HG03565 (cell line): ENCODE data around the gene SLC2A6.

Experiments used
- ATAC-seq: cut with Tn5 transposase; IDR thresholded peaks from one replicate; pipeline ENCODE4 v1.9.1; 2021; ENCODE audit warnings: mild to moderate bottlenecking, moderate library complexity; ENCODE audit not compliant: unreplicated experiment

Gene SLC2A6

DNA sequence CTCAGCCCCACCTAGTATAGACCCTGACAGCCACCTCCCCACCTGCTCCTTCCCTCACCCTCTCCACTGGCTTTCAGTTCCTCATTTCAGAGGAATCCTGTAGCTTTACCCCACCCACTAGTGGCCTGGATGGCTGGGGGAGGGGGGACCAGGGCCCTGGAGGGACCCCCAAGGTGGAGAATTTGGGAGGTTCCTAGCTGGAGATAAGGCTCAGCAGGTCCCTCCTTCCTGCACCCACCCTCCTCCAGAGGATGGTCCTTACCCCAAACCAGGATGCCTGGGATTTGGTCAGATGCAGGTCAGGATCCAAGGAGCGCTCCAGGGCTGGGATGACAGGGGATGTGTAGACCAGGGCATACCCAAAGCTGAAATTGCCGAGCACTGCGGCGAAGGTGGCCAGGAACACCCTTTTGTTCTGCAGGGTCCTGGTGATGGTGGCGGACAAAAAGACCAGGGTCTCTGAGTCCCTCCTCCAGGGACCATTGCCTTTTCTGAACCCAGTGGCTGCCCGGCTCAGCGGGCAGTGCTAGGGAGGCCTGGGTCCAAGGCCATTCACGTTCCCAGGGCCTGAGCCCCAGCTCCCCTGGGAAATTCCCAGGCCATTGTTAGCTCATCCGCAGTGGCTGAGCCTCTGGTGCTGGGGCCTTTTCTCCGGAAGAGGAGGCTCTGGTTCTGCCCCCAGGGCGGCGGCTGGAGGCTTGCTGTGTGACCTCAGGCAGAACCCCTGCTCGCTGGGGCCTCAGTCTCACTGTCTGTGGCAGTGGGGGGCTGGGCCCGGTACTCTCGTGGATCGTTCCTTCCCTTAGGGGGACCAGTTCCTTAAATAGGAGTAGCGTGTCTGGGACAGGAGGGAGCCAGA is 678 bp downstream of the SLC2A6 start:
- ATAC-seq: peak; percentile 8

DNA sequence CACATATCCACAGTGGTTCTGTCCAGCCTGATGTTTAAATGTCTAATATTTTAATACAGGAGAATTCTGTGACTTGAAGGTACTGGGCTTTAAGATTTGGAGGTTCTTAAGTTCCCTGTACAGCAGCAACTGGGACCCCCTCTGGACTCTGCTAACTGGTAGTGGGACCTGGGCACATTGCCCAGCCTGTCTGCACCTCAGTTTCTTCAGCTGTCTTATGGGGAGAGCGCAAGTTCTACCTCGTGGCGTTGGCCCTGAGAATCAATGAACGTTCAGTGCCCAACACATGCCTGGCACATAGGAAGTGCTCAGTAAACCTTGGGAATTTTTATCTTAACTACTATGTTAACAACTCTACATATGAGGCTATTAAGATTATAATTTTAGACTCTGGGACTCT is 1.4 kb downstream of the SLC2A6 start:
- no peak for ATAC-seq

DNA sequence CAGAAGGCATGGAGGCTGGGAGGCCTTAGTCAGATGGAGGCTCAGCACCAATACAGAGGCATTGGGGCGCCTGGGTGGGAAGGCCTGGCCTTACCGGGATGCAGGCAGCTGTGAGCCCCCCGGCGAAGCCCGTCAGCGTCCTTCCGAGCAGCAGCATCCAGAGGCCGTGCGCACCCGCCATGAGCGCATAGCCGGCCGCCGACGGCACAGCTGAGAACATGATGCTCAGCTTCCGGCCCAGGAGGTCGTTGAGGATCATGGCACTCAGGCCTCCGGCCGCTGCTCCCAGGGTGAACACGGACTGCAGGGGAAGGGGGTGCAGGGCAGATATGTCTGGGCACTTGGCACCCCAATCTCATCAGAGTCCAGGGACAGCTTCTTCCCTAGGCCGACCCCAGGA is 2.0 kb downstream of the SLC2A6 start:
- ATAC-seq: no peak

DNA sequence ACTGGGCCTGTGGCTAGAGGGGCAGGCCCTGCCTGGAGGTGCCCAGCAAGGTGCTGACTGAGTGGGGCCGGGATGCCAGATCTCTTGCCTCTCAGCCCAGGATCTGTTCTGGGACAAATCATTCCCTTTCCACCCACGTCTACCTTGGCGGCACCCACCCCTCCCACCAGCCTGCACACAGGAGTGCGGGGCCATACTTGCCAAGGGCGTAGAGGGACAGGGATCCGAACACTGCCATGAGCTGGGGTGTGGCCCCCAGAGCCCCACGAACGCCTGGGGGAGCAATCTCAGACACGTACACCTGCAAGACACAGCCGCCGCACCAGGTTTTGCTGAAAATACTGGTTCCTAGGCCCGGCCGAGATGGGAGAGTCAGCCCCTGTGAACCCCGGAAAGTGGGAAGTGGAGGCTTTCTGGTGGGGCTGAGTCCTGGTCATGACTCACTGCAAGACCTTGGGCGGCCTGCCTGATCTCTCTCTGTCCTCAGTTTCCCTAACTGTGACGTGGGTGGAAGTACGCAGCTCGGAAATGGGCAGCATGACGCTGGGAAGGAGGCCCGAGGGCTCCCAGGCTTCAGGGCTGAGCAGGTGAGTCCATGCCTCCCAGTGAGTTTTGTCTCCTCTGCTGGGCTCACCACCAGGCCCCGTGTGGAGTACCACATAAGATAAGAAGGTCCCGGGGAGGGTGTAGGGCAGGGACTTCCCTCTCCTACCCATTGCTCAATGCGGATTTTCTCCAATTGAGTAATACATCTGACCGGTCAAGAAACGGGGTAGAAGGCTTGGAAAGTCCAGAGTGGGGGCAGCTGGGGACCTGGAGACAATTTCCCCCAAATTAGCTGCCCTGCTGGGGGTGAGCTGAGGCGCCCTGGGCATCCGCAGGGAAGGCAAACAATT is 2.6 kb downstream of the SLC2A6 start:
- ATAC-seq: no peak

DNA sequence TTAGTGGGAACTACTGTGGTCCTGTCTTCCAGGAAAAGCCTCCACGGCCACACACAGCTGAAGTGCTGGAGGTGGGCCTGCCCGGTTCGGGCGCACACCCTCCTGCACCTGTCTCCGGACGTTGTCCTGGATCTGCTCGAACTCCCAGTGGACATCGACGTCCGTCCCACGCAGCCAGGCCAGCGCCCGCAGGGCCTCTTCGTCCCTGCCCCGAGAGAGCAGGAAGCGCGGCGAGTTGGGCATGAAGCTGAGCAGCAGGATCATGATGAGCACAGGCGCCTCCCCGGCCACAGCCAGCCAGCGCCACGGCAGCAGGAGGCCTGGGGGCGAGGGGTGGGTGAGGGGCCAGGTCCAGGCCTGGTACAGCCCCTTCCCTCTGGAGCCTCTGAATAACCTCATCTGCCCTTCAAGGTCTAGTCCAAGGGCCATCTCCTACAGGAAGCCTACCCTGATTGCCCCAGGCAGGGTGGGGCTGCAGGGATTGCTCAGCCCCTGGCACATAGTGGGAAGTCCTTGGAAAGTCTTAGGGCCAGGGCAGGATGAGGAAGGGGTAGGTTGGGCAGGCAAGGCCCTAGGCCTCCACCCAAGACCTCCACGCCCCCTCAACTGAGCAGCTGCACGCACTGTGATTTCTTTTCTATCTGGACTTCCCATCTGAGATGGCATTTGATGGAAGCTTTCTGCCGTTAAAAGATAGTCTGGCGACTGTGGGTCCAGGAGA is 3.4 kb downstream of the SLC2A6 start:
- ATAC-seq: no peak

DNA sequence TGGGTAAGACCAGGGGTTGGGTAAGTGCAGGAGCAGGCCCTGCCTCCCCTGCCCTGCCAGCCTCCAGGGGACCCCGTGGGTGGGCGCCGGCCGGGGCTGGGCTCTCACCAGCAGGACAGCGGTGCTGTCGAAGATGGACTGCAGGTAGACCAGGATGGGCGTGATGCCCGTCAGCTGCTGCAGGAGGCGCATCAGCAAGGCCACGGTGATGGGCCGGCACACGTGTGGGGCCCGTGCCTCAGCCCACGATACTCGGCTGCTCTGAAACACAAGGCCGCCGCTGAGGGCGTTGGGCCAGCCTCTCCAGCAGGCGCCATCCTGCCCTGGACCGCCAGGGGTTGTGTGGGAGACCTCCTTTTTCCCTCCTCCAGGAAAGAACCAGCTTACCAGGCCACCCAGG is 4.0 kb downstream of the SLC2A6 start:
- ATAC-seq: no peak

DNA sequence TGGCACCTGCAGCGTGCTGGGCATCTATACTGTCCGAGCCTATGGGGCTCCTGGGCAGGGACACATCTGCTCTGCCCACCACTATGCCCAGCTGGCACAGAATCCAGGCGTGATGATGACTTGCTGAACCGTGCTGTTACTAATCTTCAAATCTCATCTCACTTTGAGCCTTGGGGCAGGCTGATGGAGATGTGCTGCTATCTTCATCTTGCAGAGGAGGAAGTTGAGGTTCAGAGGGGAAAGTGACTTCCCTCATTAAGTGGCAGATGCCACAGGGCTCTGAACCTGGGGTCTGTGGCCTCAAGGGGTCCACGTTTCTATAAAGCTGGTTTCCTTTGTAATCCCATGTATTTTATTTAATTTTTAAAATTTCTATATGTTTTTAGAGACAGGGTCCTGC is 4.7 kb downstream of the SLC2A6 start:
- no peak for ATAC-seq

DNA sequence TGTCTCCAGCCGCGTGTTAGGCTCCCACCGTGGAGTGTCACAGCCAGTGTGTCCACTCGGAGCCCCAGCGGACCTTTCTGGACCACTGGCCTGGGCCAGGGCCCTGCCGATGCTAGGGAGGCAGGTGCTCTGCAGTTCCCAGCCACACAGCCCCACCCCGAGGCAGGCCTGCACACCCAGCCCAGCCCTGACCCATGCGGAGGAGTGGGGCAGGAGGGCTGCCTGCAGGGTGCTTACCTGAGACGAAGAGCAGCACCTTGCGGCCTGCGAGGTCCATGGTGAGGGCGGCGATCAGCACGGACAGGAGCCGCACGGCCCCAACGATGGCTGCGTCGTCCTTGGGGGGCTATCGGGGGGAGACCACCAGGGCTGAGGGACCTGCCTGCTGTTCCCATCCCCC is 5.2 kb downstream of the SLC2A6 start:
- ATAC-seq: no peak

DNA sequence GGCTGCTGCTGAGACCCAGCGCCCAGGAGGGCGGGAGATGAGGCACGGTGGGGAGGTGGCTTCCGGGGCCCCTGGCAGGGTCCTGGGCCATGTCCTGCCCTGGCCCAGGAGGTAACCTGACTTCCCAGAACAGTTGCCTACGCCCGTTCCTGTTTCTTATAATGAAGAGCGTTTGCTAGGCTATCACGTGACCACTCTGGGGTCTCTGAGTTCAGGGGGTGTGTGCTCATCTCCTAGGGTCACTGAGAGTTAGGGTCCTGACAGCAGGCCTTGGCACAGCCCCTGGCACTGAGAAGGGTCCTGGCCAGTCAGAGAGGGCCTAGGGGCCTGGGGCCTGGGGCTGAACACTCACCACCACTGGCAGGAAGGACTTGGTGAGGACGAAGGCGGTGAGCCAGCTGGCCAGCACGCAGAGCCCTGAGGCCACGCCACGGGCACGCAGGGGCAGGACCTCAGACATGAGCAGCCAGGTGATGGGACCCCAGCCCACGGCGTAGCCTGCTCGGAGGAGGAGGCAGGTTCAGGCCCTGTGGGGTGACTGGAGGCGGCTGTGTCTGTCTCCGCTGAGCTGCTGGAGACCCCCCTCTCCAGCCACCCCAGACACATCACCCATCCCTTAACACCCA is 6.0 kb downstream of the SLC2A6 start:
- no peak for ATAC-seq

DNA sequence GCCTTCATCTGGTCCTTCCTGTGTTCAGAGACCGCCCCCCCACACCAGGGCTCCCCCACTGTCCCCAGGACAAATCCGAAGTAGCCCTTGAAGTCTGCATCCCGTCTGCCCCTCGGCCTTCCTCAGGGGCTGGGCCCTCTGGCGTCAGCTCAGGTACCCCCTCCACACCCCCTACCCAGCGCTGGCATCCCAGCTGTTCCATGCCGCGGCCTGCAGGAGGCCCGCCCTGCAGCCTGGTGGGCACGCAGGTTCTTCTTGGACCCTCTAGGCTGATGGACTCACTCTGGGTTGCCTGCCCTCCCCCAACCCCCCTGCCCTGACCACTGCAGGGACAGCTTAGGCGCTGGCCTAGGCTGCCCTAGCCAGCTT is 6.6 kb downstream of the SLC2A6 start:
- ATAC-seq: no peak

DNA sequence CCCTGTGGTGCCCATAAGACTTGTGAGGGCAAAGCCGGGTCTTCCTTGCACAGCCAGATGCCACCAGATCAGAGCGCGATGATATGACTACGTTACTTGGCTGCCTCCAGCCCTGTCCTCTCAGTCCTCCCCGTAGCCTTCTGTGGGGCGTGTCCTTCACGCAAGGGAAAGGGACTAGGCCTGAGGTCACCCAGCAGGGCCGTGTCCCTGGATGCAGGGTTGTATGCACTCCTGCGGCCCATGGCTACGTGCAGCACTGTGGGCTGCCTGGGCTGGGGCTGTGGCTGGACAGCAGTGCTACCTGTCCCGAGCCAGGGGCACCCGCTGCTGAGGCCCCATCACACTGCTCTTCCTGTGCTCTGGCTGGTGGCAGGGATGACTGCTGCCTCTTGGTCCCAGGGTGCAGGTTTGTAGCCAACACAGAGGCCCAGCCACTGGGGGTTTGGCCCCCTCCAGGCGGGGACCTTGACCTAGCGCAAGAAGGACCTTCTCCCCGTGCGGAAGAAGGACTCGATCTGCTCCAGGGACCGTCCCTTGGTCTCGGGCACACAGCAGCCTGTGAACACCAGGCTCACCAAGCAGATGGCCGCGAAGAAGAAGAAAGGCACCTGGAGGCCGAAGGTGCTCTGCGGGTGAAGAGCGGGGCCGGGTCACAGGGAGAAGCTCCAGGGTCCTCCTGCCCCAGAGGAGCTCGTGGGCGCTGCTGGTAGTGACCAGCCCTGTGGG is 7.2 kb downstream of the SLC2A6 start:
- ATAC-seq: no peak

DNA sequence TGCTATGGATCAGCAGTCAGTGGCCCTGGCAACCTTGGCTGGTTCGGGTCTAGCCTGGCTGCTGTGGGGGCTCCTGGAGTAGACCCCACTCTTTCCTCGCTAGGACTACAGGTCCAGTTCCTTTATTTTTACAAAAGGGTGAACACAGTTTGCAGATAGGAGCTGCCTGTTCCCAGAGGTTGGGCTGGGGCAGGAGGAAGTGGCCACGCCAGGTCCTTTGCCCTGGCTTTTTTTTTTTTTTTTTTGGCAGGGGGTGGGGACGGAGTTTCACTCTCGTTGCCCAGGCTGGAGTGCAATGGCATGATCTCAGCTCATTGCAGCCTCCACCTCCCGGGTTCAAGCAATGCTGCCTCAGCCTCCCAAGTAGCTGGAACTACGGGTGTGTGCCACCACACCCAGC is 7.9 kb downstream of the SLC2A6 start:
- ATAC-seq: no peak

DNA sequence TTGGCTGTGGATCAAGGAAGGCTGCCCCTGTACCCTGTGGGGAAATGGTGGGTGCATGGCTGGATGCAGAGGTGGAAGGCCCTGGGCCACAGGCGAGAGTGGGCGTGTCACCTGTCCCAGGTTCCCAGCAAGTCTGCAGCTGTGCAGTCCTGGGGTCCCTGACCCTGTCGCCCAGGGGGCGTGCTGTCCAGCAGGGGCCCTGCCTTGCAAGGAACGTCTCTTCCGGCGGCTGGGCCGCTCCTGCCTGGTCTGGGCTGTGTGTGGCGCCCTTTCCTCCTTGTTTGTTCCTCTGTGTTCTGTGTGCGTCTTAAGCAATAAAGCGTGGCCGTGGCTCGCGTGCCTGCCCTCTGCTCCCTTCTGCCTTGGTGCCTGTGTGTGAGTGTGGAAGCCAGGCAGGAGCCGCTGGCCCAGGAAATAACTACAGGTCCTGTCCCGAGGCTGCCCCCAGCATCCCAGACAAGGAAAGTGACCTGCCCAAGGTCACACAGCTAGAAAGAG is 8.4 kb downstream of the SLC2A6 start:
- ATAC-seq: no peak

DNA sequence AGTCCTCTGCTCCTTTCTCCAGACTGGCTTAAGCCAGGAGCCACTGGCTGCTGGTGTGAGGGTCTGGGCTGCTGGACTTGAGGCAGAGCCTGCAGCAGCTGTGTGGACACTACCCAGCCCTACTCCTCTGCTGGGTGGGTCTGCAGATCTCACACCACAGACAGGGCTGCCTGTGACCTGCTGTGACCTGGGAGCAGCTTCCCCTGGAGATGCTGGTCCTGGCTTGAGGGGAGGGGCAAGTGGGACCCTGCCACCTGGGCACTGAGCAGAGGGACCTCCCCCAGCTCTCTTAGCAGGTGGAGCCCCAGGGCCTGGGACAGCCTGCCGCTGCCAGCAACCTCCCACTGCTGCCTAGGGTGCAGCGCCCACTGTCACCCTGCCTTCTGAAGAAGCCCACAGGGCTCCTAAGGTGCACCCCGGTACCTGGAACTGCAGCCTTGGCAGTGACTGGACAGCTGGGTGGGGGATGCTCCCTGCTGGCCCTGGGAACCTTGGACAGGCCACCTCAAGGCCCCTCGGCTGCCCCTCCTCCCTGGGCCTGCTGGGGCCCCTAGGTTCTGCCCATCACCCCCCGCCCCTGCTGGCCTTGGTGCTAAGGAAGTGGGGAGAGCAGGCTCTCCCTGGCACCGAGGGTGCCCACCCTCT is 10.0 kb downstream of the SLC2A6 start:
- ATAC-seq: no peak

DNA sequence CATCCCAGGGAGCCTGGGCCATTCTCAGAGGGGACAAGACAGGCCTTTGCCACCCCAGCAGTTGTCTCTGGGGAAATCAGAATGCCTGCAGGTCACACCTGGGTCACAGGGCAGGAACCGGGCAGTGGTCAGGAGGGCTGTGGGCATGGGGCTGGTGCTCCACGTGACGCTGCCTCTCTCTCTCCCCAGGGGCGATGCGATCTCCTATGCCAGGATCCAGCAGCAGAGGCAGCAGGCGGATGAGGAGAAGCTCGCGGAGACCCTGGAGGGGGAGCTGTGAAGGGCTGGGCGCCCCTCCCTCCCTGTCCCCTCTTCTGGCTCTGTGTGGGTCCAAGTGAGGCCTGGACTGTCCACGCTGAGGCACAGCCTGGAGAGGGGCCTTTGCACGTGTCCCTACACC is 10.5 kb downstream of the SLC2A6 start:
- ATAC-seq: no peak

DNA sequence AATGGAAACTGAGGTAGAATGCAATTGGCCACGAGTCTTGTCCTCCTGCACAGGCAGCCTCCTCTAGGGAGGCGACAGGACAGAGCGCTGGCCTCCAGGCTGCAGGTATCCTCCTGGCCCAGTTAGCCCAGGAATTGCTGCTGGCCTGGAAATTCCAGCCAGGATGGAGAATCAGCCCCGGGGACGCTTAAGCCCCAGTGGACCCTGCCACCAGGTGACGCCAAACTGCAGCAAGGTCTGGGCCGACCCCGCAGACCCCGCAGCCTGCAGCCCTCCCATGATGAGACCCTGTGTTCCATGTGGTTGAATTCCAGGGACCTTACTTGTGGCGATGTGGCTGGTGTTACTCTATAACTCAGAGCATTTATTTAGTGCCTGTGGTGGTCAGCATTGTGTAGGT is 11.8 kb downstream of the SLC2A6 start:
- no peak for ATAC-seq

DNA sequence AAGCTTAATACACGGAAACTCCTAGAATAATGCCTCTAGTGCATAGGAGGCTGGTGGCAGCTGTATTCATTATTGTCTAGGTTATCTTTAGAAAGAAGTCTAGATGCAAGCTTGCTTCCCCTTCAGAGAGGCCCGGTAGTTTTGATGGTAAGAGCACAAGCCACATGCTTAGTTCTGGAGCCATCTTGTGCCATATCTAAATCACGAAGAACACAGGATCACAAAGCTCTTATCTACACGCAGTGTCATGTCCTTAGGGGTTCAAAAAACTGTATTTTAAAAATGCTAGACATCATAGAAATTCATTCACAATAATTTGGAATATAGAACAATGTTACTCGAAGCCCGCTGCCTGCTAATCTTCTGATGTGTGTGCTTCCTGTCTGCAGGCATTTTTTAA is 12.9 kb downstream of the SLC2A6 start:
- no peak for ATAC-seq

DNA sequence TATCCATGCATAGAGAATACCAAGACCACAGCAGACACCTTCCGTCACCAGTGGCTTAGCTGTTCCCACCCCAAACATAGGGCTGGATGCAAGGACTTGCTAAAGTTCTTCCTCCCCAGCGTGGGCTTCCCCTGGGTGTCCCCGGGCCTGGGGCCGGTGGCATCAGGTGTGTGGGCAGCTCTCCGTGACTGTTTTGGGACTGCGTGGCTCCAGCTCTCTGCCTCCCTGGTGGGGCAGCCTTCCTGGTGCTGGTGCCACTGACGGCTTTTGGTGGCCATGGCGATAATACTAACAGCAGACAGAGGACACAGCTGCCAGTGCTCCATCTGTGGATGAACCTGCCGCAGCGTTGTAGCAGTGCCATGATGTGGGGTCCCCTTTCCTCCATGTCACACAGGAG is 14.3 kb downstream of the SLC2A6 start:
- no peak for ATAC-seq

DNA sequence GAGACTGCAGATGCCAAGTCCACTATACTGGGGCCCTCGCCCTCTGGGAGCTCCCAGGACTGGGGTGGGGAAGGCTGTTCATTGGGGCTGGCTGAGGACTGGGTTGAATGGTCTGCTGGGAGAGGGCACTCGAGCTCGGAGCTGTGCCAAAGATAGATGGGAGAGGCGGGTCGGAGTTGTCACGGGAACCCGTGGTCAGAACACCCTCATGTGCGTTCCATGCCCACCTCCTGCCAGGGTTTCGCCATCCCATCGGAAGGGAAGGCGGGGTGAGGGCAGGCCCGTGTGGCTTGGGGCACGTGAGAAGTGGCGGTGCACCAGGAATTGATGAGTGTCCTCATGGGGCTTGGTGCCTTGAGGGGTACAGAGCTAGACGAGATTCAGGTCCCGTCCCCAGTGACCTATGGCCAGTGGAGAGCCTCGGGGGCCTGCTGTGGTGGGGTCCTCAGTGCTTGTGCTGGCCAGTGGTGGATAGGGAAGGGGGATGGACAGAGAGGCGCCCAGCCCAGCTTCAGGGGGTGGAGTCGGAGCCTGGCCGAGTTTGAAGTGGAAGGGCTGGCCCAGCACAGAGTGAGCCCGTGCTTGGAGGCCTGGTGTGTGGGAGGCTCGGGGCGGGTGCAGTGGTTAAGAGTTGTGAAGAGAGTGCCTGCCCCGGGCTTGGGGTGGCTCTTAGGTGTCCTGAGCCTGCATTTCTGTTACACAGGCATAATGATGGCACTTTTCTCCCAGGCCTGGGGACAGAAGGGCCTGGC is 14.9 kb downstream of the SLC2A6 start:
- no peak for ATAC-seq
